KMS-11 (cell line): ENCODE data around the gene VPS33A.

Experiments used
- H2AFZ ChIP-seq: fragments of 200-600 bp; sonication (generic); 2 replicates; pipeline ENCODE4 v1.6.1; 2016; ENCODE audit warnings: antibody characterized with exemption, mixed run types, low read depth
- H3K27ac ChIP-seq: fragments of 200-600 bp; sonication (generic); 2 replicates; pipeline ENCODE4 v1.6.1; 2016; ENCODE audit warnings: mild to moderate bottlenecking, mixed run types
- H3K27me3 ChIP-seq: fragments of 200-600 bp; sonication (generic); 2 replicates; pipeline ENCODE4 v1.6.1; 2017; ENCODE audit warnings: mild to moderate bottlenecking, low read depth, mixed run types, moderate library complexity; ENCODE audit not compliant: insufficient read depth
- H3K36me3 ChIP-seq: fragments of 200-600 bp; sonication (generic); 2 replicates; pipeline ENCODE4 v1.6.1; 2017; ENCODE audit warnings: mild to moderate bottlenecking, mixed run types; ENCODE audit not compliant: insufficient read depth
- H3K4me1 ChIP-seq: fragments of 200-600 bp; sonication (generic); 2 replicates; pipeline ENCODE4 v1.6.1; 2016; ENCODE audit warnings: mild to moderate bottlenecking, low read depth, mixed run types; ENCODE audit not compliant: poor library complexity, severe bottlenecking
- H3K4me2 ChIP-seq: fragments of 200-600 bp; sonication (generic); 2 replicates; pipeline ENCODE4 v1.7.0; 2016; ENCODE audit warnings: mild to moderate bottlenecking, mixed run types
- H3K4me3 ChIP-seq: fragments of 200-600 bp; sonication (generic); IDR thresholded peaks from 2 replicates; pipeline ENCODE4 v1.6.1; 2017; ENCODE audit warnings: low read depth, low read length, mixed read lengths; ENCODE audit not compliant: insufficient read depth
- H3K79me2 ChIP-seq: fragments of 200-600 bp; sonication (generic); 2 replicates; pipeline ENCODE4 v1.6.1; 2016; ENCODE audit warnings: low read depth, mixed run types; ENCODE audit not compliant: insufficient read depth
- H3K9ac ChIP-seq: fragments of 200-600 bp; sonication (generic); 2 replicates; pipeline ENCODE4 v1.6.1; 2016; ENCODE audit warnings: mild to moderate bottlenecking, mixed run types
- H4K20me1 ChIP-seq: fragments of 200-600 bp; sonication (generic); 2 replicates; pipeline ENCODE4 v1.6.1; 2016; ENCODE audit warnings: mild to moderate bottlenecking, mixed run types; ENCODE audit not compliant: insufficient read depth
- TF ChIP-seq, protein P1 (sequence below): fragments of 200-600 bp; sonication (generic); conservative IDR thresholded peaks from 2 replicates; pipeline ENCODE4 v1.6.1; 2017; ENCODE audit warnings: low read depth, mild to moderate bottlenecking, antibody characterized with exemption, low read length, moderate library complexity, mixed read lengths

The VPS33A gene

GRCh38 chr12:122250536-122250935 is 15.8 kb downstream of the VPS33A start:
- no peaks in the 10 kb centered on the region for H3K4me1 ChIP-seq
- no peaks in the 10 kb centered on the region for H3K36me3 ChIP-seq
- TF ChIP-seq, protein P1, sequence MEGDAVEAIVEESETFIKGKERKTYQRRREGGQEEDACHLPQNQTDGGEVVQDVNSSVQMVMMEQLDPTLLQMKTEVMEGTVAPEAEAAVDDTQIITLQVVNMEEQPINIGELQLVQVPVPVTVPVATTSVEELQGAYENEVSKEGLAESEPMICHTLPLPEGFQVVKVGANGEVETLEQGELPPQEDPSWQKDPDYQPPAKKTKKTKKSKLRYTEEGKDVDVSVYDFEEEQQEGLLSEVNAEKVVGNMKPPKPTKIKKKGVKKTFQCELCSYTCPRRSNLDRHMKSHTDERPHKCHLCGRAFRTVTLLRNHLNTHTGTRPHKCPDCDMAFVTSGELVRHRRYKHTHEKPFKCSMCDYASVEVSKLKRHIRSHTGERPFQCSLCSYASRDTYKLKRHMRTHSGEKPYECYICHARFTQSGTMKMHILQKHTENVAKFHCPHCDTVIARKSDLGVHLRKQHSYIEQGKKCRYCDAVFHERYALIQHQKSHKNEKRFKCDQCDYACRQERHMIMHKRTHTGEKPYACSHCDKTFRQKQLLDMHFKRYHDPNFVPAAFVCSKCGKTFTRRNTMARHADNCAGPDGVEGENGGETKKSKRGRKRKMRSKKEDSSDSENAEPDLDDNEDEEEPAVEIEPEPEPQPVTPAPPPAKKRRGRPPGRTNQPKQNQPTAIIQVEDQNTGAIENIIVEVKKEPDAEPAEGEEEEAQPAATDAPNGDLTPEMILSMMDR, result no peak

DNA sequence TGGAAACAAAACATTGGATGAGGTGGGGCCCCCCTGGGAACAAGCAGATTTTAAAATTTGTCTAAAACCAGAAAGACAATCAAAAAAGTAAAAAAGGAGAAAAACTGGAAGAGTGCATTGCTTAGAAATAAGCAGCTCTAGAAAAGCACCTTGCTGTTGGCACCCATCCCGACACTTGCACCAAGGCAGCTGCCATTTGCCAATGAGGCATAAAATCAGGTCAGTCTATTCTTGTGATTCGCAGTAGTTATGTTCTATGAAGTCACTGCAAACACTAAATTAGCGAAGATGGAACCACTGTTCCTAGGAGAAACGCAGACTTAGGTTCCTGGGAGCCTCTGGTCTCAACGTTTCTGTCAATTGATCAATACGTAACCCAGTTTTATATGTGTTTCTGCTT is 16.2 kb downstream of the VPS33A start:
- H3K4me2 ChIP-seq, result no peak overlapping the region
- H3K4me3 ChIP-seq, result no peak overlapping the region
- no peaks in the 10 kb centered on the region for H3K4me1 ChIP-seq
- no peak overlapping the region for H2AFZ ChIP-seq
- H3K79me2 ChIP-seq, result no peaks in the 10 kb centered on the region
- no peaks in the 10 kb centered on the region for H4K20me1 ChIP-seq
- no peaks in the 10 kb centered on the region for H3K36me3 ChIP-seq
- no peak overlapping the region for H3K27ac ChIP-seq
- TF ChIP-seq, protein P1, result no peak
- H3K9ac ChIP-seq, result no peak overlapping the region
- no peaks in the 10 kb centered on the region for H3K27me3 ChIP-seq

More at GRCh38 chr12:122250536-122250935, 15.8 kb downstream of the VPS33A start:
- H3K4me2 ChIP-seq, result no peak overlapping the region
- H3K9ac ChIP-seq, result no peak overlapping the region
- H4K20me1 ChIP-seq, result no peaks in the 10 kb centered on the region
- no peaks in the 10 kb centered on the region for H3K27me3 ChIP-seq
- H3K79me2 ChIP-seq, result no peaks in the 10 kb centered on the region
- no peak overlapping the region for H2AFZ ChIP-seq
- no peak overlapping the region for H3K4me3 ChIP-seq
- H3K27ac ChIP-seq, result no peak overlapping the region

GRCh38 chr12:122245553-122245952 is 20.7 kb downstream of the VPS33A start:
- H3K4me3 ChIP-seq, result no peak overlapping the region
- H3K27ac ChIP-seq, result no peak overlapping the region
- no peaks in the 10 kb centered on the region for H4K20me1 ChIP-seq
- H3K9ac ChIP-seq, result no peak overlapping the region
- no peaks in the 10 kb centered on the region for H3K79me2 ChIP-seq
- no peaks in the 10 kb centered on the region for H3K27me3 ChIP-seq
- no peaks in the 10 kb centered on the region for H3K4me1 ChIP-seq
- TF ChIP-seq, protein P1, result no peak
- no peak overlapping the region for H3K4me2 ChIP-seq
- no peak overlapping the region for H2AFZ ChIP-seq
- H3K36me3 ChIP-seq, result no peaks in the 10 kb centered on the region

GRCh38 chr12:122244565-122245371 is 21.5 kb downstream of the VPS33A start:
- TF ChIP-seq, protein P1, result no peak

More at GRCh38 chr12:122244565-122245371, 21.5 kb downstream of the VPS33A start:
- Histone ChIP-seq H3K4me2 (no peak overlapping the region), H3K9ac (no peak overlapping the region), H3K27me3 (no peaks in the 10 kb centered on the region), H3K36me3 (no peaks in the 10 kb centered on the region), H3K4me1 (no peaks in the 10 kb centered on the region), H3K79me2 (no peaks in the 10 kb centered on the region), H3K27ac (no peak overlapping the region), H2AFZ (no peak overlapping the region), H3K4me3 (no peak overlapping the region), H4K20me1 (no peaks in the 10 kb centered on the region)
